Esophagus muscularis mucosa (tissue), 4 donors: Measurements from ENCODE around the gene OTOS.

Source experiments
- CTCF ChIP-seq, 3 experiments: fragments of 200-600 bp in 2 of 3; fragments of 450-650 bp in 1 of 3; sonication (generic) in 2 of 3; IDR thresholded peaks; one replicate each; pipeline ENCODE4 v1.5.1; 2017 to 2019; ENCODE audit warnings: antibody characterized with exemption in 3 of 3, mild to moderate bottlenecking in 2 of 3, moderate library complexity in 1 of 3
- EP300 ChIP-seq: sonication (generic); formaldehyde crosslinking; IDR thresholded peaks from one replicate; pipeline ENCODE4 v1.6.1; 2017; ENCODE audit warnings: antibody characterized with exemption
- POLR2A ChIP-seq: fragments of 450-650 bp; IDR thresholded peaks from one replicate; pipeline ENCODE4 v1.6.1; 2017; ENCODE audit warnings: antibody characterized with exemption, moderate library complexity, mild to moderate bottlenecking, low read depth
- POLR2AphosphoS5 ChIP-seq, 2 donors: sonication (generic); formaldehyde crosslinking; IDR thresholded peaks; one replicate each; pipeline ENCODE4 v1.6.1; 2017; ENCODE audit warnings: antibody characterized with exemption in 2 of 2

- TF ChIP-seq CTCF (IDR thresholded peaks at IDR 0.05) (no peak), POLR2A (no peak), POLR2AphosphoS5 (IDR thresholded peaks at IDR 0.05) (no peak), EP300 (no peak)
Measured at GRCh38 chr2:240153418-240153817, 13.0 kb upstream of the OTOS start.
